ENCODE data around the gene FXYD5. TPM values are rescaled to one million over a fixed set of nuclear protein-coding genes. Genes with fewer than 3 reads are reported as not detected.

The FXYD5 gene
- total RNA-seq, 1 experiment from 2014 or later: 123 TPM

DNA sequence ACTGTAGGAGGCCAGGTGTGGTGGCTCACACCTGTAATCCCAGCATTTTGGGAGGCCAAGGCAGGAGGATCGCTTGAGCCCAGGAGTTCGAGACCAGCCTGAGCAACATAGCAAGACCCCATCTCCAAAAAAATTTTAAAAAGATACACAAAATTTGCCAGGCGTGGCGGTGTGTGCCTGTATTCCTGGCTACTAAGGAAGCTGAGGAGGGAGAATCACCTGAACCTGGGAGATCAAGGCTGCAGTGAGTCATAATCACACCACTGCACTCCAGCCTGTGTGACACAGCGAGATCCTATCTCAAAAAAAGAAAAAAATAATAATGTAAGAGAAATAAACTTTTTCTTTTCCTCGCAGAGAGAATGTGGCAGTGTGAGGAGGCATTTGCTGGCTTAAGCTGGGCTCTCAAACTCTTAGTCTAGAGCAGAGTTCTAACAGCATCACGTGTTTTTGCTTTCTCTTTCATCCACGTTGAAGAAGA, 52.9 kb downstream of the FXYD5 start:
- Histone ChIP-seq H3K4me2 (ENCODE audit: low read length) (no peak overlapping the region), H3K4me3 (replicated peaks in 1 of 2; ENCODE audit: low read depth in 1 of 2, low read length in 2 of 2) (no peak overlapping the region), H4K20me1 (ENCODE audit: insufficient read depth) (no peaks in the 10 kb centered on the region), H3K9ac (ENCODE audit: low read length) (no peak overlapping the region), H3K27me3 (ENCODE audit: insufficient read depth, low read length) (no peaks in the 10 kb centered on the region), H3K9me3 (ENCODE audit: control insufficient read depth in 1 of 2, insufficient read depth in 1 of 2, low read depth in 1 of 2, low read length in 2 of 2) (no peaks in the 10 kb centered on the region), H3K36me3 (ENCODE audit: control insufficient read depth in 1 of 2, insufficient read depth in 2 of 2, low read length in 2 of 2) (no peaks in the 10 kb centered on the region), H2AFZ (ENCODE audit: low read depth, low read length, poor library complexity, severe bottlenecking) (no peak overlapping the region), H3K27ac (ENCODE audit: low read depth, low read length) (no peak overlapping the region), H3K9me2 (ENCODE audit: insufficient read depth) (no peaks in the 10 kb centered on the region), H3K4me1 (ENCODE audit: control insufficient read depth in 1 of 2, insufficient read depth in 2 of 2, low read length in 2 of 2) (peaks cover 5 to 29% of the 10 kb centered on the region in 2 experiments; a peak in 2 of 4 replicates), H3K79me2 (ENCODE audit: insufficient read depth, low read length) (no peaks in the 10 kb centered on the region)
- intact Hi-C loops (cut with micrococcal nuclease): no loop called here
- ChIA-PET RAD21 (ENCODE audit: low non-redundant PET in 1 of 2, low total read pairs in 2 of 2, uncharacterized antibody in 2 of 2, unreplicated experiment in 2 of 2) (no interaction called here), POLR2A (no interaction called here), CTCF (no interaction called here)
- TF ChIP-seq, protein P1, sequence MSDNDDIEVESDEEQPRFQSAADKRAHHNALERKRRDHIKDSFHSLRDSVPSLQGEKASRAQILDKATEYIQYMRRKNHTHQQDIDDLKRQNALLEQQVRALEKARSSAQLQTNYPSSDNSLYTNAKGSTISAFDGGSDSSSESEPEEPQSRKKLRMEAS (IDR thresholded peaks at IDR 0.05): no peak
- TF ChIP-seq SP1 (IDR thresholded peaks at IDR 0.05; ENCODE audit: low read depth) (no peak), TCF7L2 (IDR thresholded peaks at IDR 0.05; ENCODE audit: borderline replicate concordance, extremely low read depth, insufficient read depth, insufficient read length) (no peak), EGR1 (IDR thresholded peaks at IDR 0.05; ENCODE audit: low read depth) (no peak), CEBPB (IDR thresholded peaks at IDR 0.05; ENCODE audit: low read depth) (no peak), CBX3 (IDR thresholded peaks at IDR 0.05; ENCODE audit: low read depth) (no peak), ELF1 (IDR thresholded peaks at IDR 0.05; ENCODE audit: borderline replicate concordance, low read depth) (no peak), JUND (IDR thresholded peaks at IDR 0.05) (no peak), ZFX (IDR thresholded peaks at IDR 0.05) (no peak), SRF (IDR thresholded peaks at IDR 0.05; ENCODE audit: low read depth) (no peak), FOSL1 (IDR thresholded peaks at IDR 0.05; ENCODE audit: low read depth) (no peak), RAD21 (IDR thresholded peaks at IDR 0.05; ENCODE audit: low read depth) (no peak), POLR2A (IDR thresholded peaks at IDR 0.05; ENCODE audit: borderline replicate concordance, extremely low read depth, insufficient read depth, insufficient read length) (no peak)
- TF ChIP-seq, protein P2, sequence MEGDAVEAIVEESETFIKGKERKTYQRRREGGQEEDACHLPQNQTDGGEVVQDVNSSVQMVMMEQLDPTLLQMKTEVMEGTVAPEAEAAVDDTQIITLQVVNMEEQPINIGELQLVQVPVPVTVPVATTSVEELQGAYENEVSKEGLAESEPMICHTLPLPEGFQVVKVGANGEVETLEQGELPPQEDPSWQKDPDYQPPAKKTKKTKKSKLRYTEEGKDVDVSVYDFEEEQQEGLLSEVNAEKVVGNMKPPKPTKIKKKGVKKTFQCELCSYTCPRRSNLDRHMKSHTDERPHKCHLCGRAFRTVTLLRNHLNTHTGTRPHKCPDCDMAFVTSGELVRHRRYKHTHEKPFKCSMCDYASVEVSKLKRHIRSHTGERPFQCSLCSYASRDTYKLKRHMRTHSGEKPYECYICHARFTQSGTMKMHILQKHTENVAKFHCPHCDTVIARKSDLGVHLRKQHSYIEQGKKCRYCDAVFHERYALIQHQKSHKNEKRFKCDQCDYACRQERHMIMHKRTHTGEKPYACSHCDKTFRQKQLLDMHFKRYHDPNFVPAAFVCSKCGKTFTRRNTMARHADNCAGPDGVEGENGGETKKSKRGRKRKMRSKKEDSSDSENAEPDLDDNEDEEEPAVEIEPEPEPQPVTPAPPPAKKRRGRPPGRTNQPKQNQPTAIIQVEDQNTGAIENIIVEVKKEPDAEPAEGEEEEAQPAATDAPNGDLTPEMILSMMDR (IDR thresholded peaks at IDR 0.05 in 2 of 3, conservative IDR thresholded peaks at IDR 0.05 in 1 of 3; ENCODE audit: borderline replicate concordance in 1 of 3, insufficient read depth in 1 of 3, low read depth in 2 of 3, low read length in 2 of 3): no peak
- ATAC-seq: no peak
- DNase-seq (ENCODE audit: low read depth, low spot score): no peak
- no TSS peak for BruUV-seq (replicated peaks)
